H1 (cell line): ENCODE results near the gene SLC19A1. TPM values are rescaled to one million over a fixed set of nuclear protein-coding genes. Genes with fewer than 3 reads are reported as not detected.

Experiments used
- CTCF ChIA-PET: fragments of 300-600 bp; sonication (Branson Sonifier 250); formaldehyde crosslinking; loops from one replicate; lab custom pipeline; 2021; ENCODE audit not compliant: partially characterized antibody; lab: Charles Lee
- POLR2A ChIA-PET: fragments of 300-600 bp; sonication (Branson Sonifier 250); formaldehyde crosslinking; loops from one replicate; lab custom pipeline; 2021; ENCODE audit warnings: inconsistent platforms; ENCODE audit not compliant: partially characterized antibody; lab: Charles Lee
- DNase-seq, 2 experiments: peaks; one replicate each; pipeline versions ENCODE4 v3.0.0 to v3.0.0-alpha.2; 2010 to 2022; ENCODE audit warnings: low spot score in 2 of 2, low read depth in 1 of 2, mixed read lengths in 1 of 2
- FAIRE-seq: peaks from 2 replicates; lab custom pipeline; 2011; peaks lifted over from hg19 to GRCh38; lab: Jason Lieb, UNC
- H2AFZ ChIP-seq: 2 replicates; pipeline ENCODE4 v1.8.1; 2012; ENCODE audit warnings: low read length, inconsistent platforms
- H2AK5ac ChIP-seq: 2 replicates; pipeline ENCODE4 v1.6.1; 2013; ENCODE audit warnings: low read depth, low read length
- H2BK120ac ChIP-seq: replicated peaks from 2 replicates; pipeline ENCODE3; 2013; ENCODE audit warnings: low read depth, low read length, inconsistent platforms
- H2BK12ac ChIP-seq: 2 replicates; pipeline ENCODE4 v1.6.1; 2013; ENCODE audit warnings: low read depth, low read length
- H2BK15ac ChIP-seq: 2 replicates; pipeline ENCODE4 v1.6.1; 2013; ENCODE audit warnings: low read length
- H2BK20ac ChIP-seq: 2 replicates; pipeline ENCODE4 v1.6.1; 2013; ENCODE audit warnings: low read length
- H2BK5ac ChIP-seq: 2 replicates; pipeline ENCODE4 v1.6.1; 2013; ENCODE audit warnings: low read depth, low read length
- H3K14ac ChIP-seq: 2 replicates; pipeline ENCODE4 v1.6.1; 2013; ENCODE audit warnings: inconsistent platforms; ENCODE audit not compliant: insufficient read length
- H3K18ac ChIP-seq: 2 replicates; pipeline ENCODE4 v1.6.1; 2013; ENCODE audit warnings: low read length; ENCODE audit errors: extremely low read depth
- H3K23ac ChIP-seq: 2 replicates; pipeline ENCODE4 v1.6.1; 2013; ENCODE audit warnings: inconsistent platforms; ENCODE audit not compliant: insufficient read length
- H3K23me2 ChIP-seq: 2 replicates; pipeline ENCODE4 v1.6.1; 2013; ENCODE audit warnings: low read depth, low read length
- H3K27ac ChIP-seq: 2 replicates; pipeline ENCODE4 v1.6.1; 2011; ENCODE audit warnings: low read depth, low read length, inconsistent platforms
- H3K27me3 ChIP-seq, 4 experiments: replicated peaks in 1 of 4; 1 replicate in 1 of 4; 2 replicates in 3 of 4; pipeline versions ENCODE4 v1.6.1 to v1.8.1; 2011 to 2013; ENCODE audit warnings: low read length in 3 of 4, mild to moderate bottlenecking in 3 of 4, inconsistent platforms in 2 of 4, mixed read lengths in 2 of 4, moderate library complexity in 1 of 4; ENCODE audit not compliant: control insufficient read depth in 3 of 4, insufficient read depth in 3 of 4; ENCODE audit errors: extremely low read depth in 1 of 4
- H3K36me3 ChIP-seq, 4 experiments: 2 replicates each; pipeline versions ENCODE4 v1.6.1 to v1.8.1; 2011 to 2013; ENCODE audit warnings: mild to moderate bottlenecking in 4 of 4, low read length in 3 of 4, moderate library complexity in 2 of 4, control low read depth in 1 of 4, inconsistent platforms in 1 of 4; ENCODE audit not compliant: insufficient read depth in 4 of 4, control insufficient read depth in 2 of 4
- H3K4ac ChIP-seq: replicated peaks from 2 replicates; pipeline ENCODE3; 2013; ENCODE audit warnings: low read length, low read depth, mixed read lengths, inconsistent platforms; ENCODE audit not compliant: insufficient read length
- H3K4me1 ChIP-seq, 4 experiments: replicated peaks in 1 of 4; 1 replicate in 1 of 4; 2 replicates in 3 of 4; pipeline versions ENCODE4 v1.6.1 to v1.8.1; 2011 to 2013; ENCODE audit warnings: low read length in 3 of 4, inconsistent platforms in 2 of 4, mixed read lengths in 1 of 4; ENCODE audit not compliant: insufficient read depth in 4 of 4, control insufficient read depth in 3 of 4
- H3K4me2 ChIP-seq, 2 experiments: 2 replicates each; pipeline versions ENCODE4 v1.6.1 to v1.8.1; 2011 to 2013; ENCODE audit warnings: low read depth in 2 of 2, low read length in 2 of 2, control low read depth in 1 of 2, inconsistent platforms in 1 of 2, mild to moderate bottlenecking in 1 of 2; ENCODE audit not compliant: insufficient read depth in 1 of 2
- H3K4me3 ChIP-seq, 4 experiments: fragments of 200-600, 300-600 bp in 1 of 4; sonication (generic), shearing (Covaris generic), sonication (Bioruptor Twin) in 1 of 4; 2 replicates each; pipeline versions ENCODE4 v1.5.1 to v1.8.1; 2011 to 2016; ENCODE audit warnings: low read length in 4 of 4, low read depth in 3 of 4, control low read depth in 2 of 4, inconsistent platforms in 2 of 4, mild to moderate bottlenecking in 2 of 4, mixed read lengths in 1 of 4, moderate library complexity in 1 of 4; ENCODE audit not compliant: insufficient read depth in 2 of 4; ENCODE audit errors: extremely low read depth in 1 of 4
- H3K56ac ChIP-seq: replicated peaks from 2 replicates; pipeline ENCODE3; 2013; ENCODE audit warnings: low read depth, mild to moderate bottlenecking, mixed read lengths, low read length, inconsistent platforms; ENCODE audit not compliant: insufficient read length
- H3K79me1 ChIP-seq: 2 replicates; pipeline ENCODE4 v1.6.1; 2013; ENCODE audit warnings: low read depth, low read length, control low read depth
- H3K79me2 ChIP-seq, 2 experiments: 2 replicates each; pipeline versions ENCODE4 v1.6.1 to v1.8.1; 2012 to 2013; ENCODE audit warnings: low read length in 2 of 2, mild to moderate bottlenecking in 2 of 2, inconsistent platforms in 1 of 2; ENCODE audit not compliant: insufficient read depth in 2 of 2, control insufficient read depth in 1 of 2
- H3K9ac ChIP-seq, 4 experiments: replicated peaks in 1 of 4; 1 replicate in 1 of 4; 2 replicates in 3 of 4; pipeline versions ENCODE4 v1.6.1 to v1.8.1; 2011 to 2013; ENCODE audit warnings: low read depth in 3 of 4, low read length in 3 of 4, control low read depth in 2 of 4, mild to moderate bottlenecking in 2 of 4, moderate library complexity in 2 of 4, inconsistent platforms in 1 of 4; ENCODE audit errors: extremely low read depth in 1 of 4
- H3K9me3 ChIP-seq, 2 experiments: 2 replicates each; pipeline versions ENCODE4 v1.6.1 to v1.8.1; 2012 to 2013; ENCODE audit warnings: mild to moderate bottlenecking in 2 of 2, moderate library complexity in 2 of 2, control low read depth in 1 of 2, inconsistent platforms in 1 of 2, low read depth in 1 of 2, low read length in 1 of 2, mixed read lengths in 1 of 2; ENCODE audit not compliant: insufficient read depth in 2 of 2
- H4K20me1 ChIP-seq, 2 experiments: replicated peaks in 1 of 2; 2 replicates each; pipeline versions ENCODE3 to v1.8.1; 2011 to 2013; ENCODE audit warnings: inconsistent platforms in 2 of 2, low read length in 2 of 2, mild to moderate bottlenecking in 1 of 2; ENCODE audit not compliant: insufficient read depth in 2 of 2, control insufficient read depth in 1 of 2
- H4K5ac ChIP-seq: 2 replicates; pipeline ENCODE4 v1.6.1; 2013; ENCODE audit warnings: low read length, low read depth, mixed read lengths, inconsistent platforms; ENCODE audit not compliant: insufficient read length
- H4K8ac ChIP-seq: 2 replicates; pipeline ENCODE4 v1.8.0; 2013; ENCODE audit warnings: mild to moderate bottlenecking, moderate library complexity, low read length, inconsistent platforms; ENCODE audit not compliant: insufficient read depth; ENCODE audit errors: extremely low read depth
- H4K91ac ChIP-seq: replicated peaks from 2 replicates; pipeline ENCODE3; 2013; ENCODE audit warnings: low read length, mixed read lengths, inconsistent platforms; ENCODE audit not compliant: insufficient read length
- ASH2L ChIP-seq: fragments of 200-600, 300-600 bp; sonication (generic); IDR thresholded peaks from one replicate; pipeline ENCODE4 v1.7.1; 2017; ENCODE audit warnings: low read length
- BACH1 ChIP-seq: IDR thresholded peaks from 2 replicates; pipeline ENCODE4 v1.6.1; 2012; ENCODE audit warnings: low read length, improper control_type of control experiment
- CBX8 ChIP-seq: fragments of 300-800, 300-1000 bp; sonication (generic); IDR thresholded peaks from 2 replicates; pipeline ENCODE4 v1.7.1; 2016; ENCODE audit warnings: low read depth, low read length, borderline replicate concordance
- CTBP2 ChIP-seq: IDR thresholded peaks from 2 replicates; pipeline ENCODE4 v1.7.0; 2011; ENCODE audit warnings: borderline replicate concordance, mild to moderate bottlenecking, moderate library complexity, mixed read lengths, low read length; ENCODE audit not compliant: insufficient read depth, insufficient read length
- NRF1 ChIP-seq: IDR thresholded peaks from 2 replicates; pipeline ENCODE4 v1.6.1; 2011; ENCODE audit warnings: mild to moderate bottlenecking, low read depth, low read length, improper control_type of control experiment
- POU5F1 ChIP-seq: IDR thresholded peaks from 2 replicates; pipeline ENCODE4 v1.6.1; 2011; ENCODE audit warnings: low read depth, mild to moderate bottlenecking, low read length, moderate library complexity
- RNF2 ChIP-seq: fragments of 200-900, 300-1000 bp; sonication (generic); IDR thresholded peaks from 2 replicates; pipeline ENCODE4 v1.7.1; 2016; ENCODE audit warnings: borderline replicate concordance, low read depth, mild to moderate bottlenecking, antibody characterized with exemption, low read length; ENCODE audit not compliant: poor library complexity, severe bottlenecking; ENCODE audit errors: missing control alignments
- TCF12 ChIP-seq: IDR thresholded peaks from 2 replicates; pipeline ENCODE4 v1.6.1; 2011; ENCODE audit warnings: low read depth, mild to moderate bottlenecking, low read length
- WGBS, 2 experiments: shearing (Covaris generic) in 1 of 2; methylation state at CpG; one replicate each; pipeline versions ENCODE4 v1.1.6 to v1.1.7; 2013 to 2015; ENCODE audit warnings: low lambda C conversion rate in 2 of 2, mixed read lengths in 2 of 2, inconsistent platforms in 1 of 2, low coverage in 1 of 2, missing lambda C conversion rate in 1 of 2; ENCODE audit not compliant: insufficient replicate concordance in 2 of 2, insufficient coverage in 1 of 2, insufficient read length in 1 of 2; ENCODE audit errors: extremely low coverage in 1 of 2, missing lambda C conversion rate in 1 of 2; 5-methylcytosine and 5-hydroxymethylcytosine counted together
- polyA plus RNA-seq, 7 experiments: library from polyadenylated mRNA; depleted of rRNA in 3 of 7; stranded (reverse) in 5 of 7; unstranded in 2 of 7; fragments of >200 nt in 5 of 7; fragments of 200-250 nt in 2 of 7; gene quantifications; 1 replicate in 5 of 7; 2 replicates in 1 of 7; 4 replicates in 1 of 7; pipeline versions ENCODE4 v1.2.1 to v1.2.3, GENCODE V29; 2011 to 2013; ENCODE audit warnings: missing spikeins in 2 of 7, mixed read lengths in 2 of 7
- total RNA-seq: library from RNA; stranded (reverse); fragmentation: NEBNext Ultra II Directional; extraction: Animal tissue kit (Norgen Biotek cat#: 25700); gene quantifications from 2 replicates; pipeline ENCODE4 v1.2.1, GENCODE V29; 2021

Gene SLC19A1
- total and polyA plus RNA-seq, 2 of the 8 experiments (the other 6 are each of a cell fraction or from before 2014, with no cell fraction given), result 31.6 to 43.8 TPM

DNA sequence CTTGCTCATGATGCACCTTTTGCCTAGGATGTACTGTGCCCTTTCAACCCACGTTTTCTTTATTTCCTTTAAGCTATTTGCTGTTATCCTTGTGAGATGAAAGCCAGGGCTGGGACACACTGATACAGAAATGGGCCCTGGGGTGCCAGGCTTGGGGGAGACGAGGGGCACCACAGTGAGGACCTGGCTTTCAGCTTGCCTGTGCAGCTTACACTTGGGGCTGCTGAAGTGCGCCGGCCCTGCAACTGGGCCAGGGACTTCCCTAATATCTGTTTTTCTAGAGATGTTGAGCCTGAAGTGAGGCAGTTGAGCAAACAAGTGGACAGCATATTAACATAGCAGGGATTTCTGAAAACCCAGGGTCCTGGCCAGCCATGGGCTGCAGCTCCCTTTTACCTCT lies 42.5 kb upstream of the SLC19A1 start:
- H4K5ac ChIP-seq, result no peak overlapping the region
- H3K4me1 ChIP-seq, result peaks cover 0 to 6% (median 0%) of the 10 kb centered on the region in 4 experiments; a peak in 2 of 7 replicates
- no peak overlapping the region for H3K56ac ChIP-seq
- H4K8ac ChIP-seq, result no peak overlapping the region
- H4K91ac ChIP-seq, result no peak overlapping the region
- no peak overlapping the region for H2BK120ac ChIP-seq
- H3K23me2 ChIP-seq, result no peaks in the 10 kb centered on the region
- TF ChIP-seq RNF2, result no peak
- no peak for TF ChIP-seq POU5F1
- no peak for TF ChIP-seq BACH1
- TF ChIP-seq CBX8, result no peak
- no peak for TF ChIP-seq NRF1
- no peak for TF ChIP-seq CTBP2
- TF ChIP-seq ASH2L, result no peak
- TF ChIP-seq TCF12, result no peak
- TF ChIP-seq, all 59 proteins: peak for 0
- FAIRE-seq (no peak), DNase-seq (no peak)
- no peak overlapping the region for H2BK12ac ChIP-seq
- no peak overlapping the region for H3K14ac ChIP-seq
- no peak overlapping the region for H2AFZ ChIP-seq
- no peak overlapping the region for H3K23ac ChIP-seq
- H3K27me3 ChIP-seq, result peaks cover 0 to 14% (median 8%) of the 10 kb centered on the region in 4 experiments; a peak in 5 of 7 replicates
- H3K79me2 ChIP-seq, result no peaks in the 10 kb centered on the region
- ChIA-PET POLR2A (interaction anchor here (1.0 kb wide), 1 partner anchor 280 kb away, joined by 4 read pairs; no protein-coding TSS in a partner anchor), CTCF (interaction anchor here (1.4 to 2.0 kb wide), 4 partner anchors 12 to 29 kb away, joined by 4 to 11 read pairs (median 5); no protein-coding TSS in a partner anchor)
- H3K79me1 ChIP-seq, result no peaks in the 10 kb centered on the region
- 87% methylated on average over 4 of the region's 4 CpGs; no CpG with 5 or more reads in 1 of the 2 experiments for WGBS, 2 experiments
- no peak overlapping the region for H2BK5ac ChIP-seq
- no peak overlapping the region for H3K4me2 ChIP-seq
- H3K9ac ChIP-seq, result no peak overlapping the region
- H3K9me3 ChIP-seq, result peaks cover 33 to 53% of the 10 kb centered on the region in 2 experiments
- no peak overlapping the region for H3K4ac ChIP-seq
- H2BK20ac ChIP-seq, result no peak overlapping the region
- no peak overlapping the region for H3K4me3 ChIP-seq
- no peaks in the 10 kb centered on the region for H4K20me1 ChIP-seq
- no peak overlapping the region for H3K18ac ChIP-seq
- H3K27ac ChIP-seq, result no peak overlapping the region
- no peaks in the 10 kb centered on the region; a peak in 1 of 8 replicates for H3K36me3 ChIP-seq
- H2BK15ac ChIP-seq, result no peak overlapping the region
- no peak overlapping the region for H2AK5ac ChIP-seq
